ENCODE results near the gene GGTLC3. TPM values are rescaled to one million over a fixed set of nuclear protein-coding genes. Genes with fewer than 3 reads are reported as not detected.
"Not testable (repeated sequence)": the region's sequence is repeated elsewhere in the genome, so short reads cannot be mapped to it uniquely, and the experiment has no call there.

The GGTLC3 gene
- total and polyA plus RNA-seq, 5 experiments from 2014 or later, result 0.49 TPM; not detected in 4

DNA sequence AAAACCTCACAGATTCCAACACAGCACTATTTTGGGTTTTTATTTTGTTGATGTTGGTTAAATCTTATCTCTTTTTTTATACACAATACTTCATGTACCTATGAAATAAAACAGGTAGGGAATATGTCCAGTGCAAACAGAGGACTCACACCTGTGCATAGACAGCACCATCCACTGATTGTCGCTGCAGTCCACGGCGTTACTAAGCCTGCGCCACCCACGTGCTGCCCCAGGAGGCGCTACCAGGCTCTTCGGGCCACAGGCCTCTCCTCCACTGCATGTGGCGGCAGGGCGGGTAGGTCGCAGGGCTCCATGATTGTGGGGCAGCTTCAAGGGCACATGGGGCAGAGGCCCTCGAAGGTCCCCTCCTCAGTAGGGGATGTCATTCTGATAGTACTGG lies 15.7 kb upstream of the GGTLC3 start:
- ATAC-seq, H3K4me1 Mint-ChIP-seq, H3K4me3 Mint-ChIP-seq, DNase-seq, H3K9me3 Mint-ChIP-seq, H3K27me3 Mint-ChIP-seq, H3K36me3 Mint-ChIP-seq, POLR2A ChIA-PET, H3K27ac Mint-ChIP-seq: not testable (repeated sequence)

- peak in 2 of 10 donors; percentile 7 to 31 for DNase-seq
- ATAC-seq, result peak; percentile 3 to 15
- POLR2A ChIA-PET, H3K4me1 Mint-ChIP-seq, H3K9me3 Mint-ChIP-seq, H3K27me3 Mint-ChIP-seq, H3K27ac Mint-ChIP-seq, H3K4me3 Mint-ChIP-seq, H3K36me3 Mint-ChIP-seq: not testable (repeated sequence)
These were observed 11.6 kb upstream of the GGTLC3 start for GRCh38 chr22:18529416-18530145.

- H3K4me1 Mint-ChIP-seq, H3K36me3 Mint-ChIP-seq, H3K9me3 Mint-ChIP-seq, POLR2A ChIA-PET, H3K27me3 Mint-ChIP-seq: not testable (repeated sequence)
- peak overlapping the region in 6 of 10 donors; percentile 22 to 88 (median 82) for H3K4me3 Mint-ChIP-seq
- peak overlapping the region in 5 of 10 donors; percentile 75 to 95 (median 81) for H3K27ac Mint-ChIP-seq
- DNase-seq (peak; percentile 69 to 98 (median 86)), ATAC-seq (peak; percentile 76 to 80)
These were observed 10.8 kb upstream of the GGTLC3 start for GRCh38 chr22:18528597-18529415.

- H3K4me1 Mint-ChIP-seq, H3K9me3 Mint-ChIP-seq, H3K27me3 Mint-ChIP-seq, H3K36me3 Mint-ChIP-seq, POLR2A ChIA-PET: not testable (repeated sequence)
- Mint-ChIP-seq H3K4me3 (peak within 1 kb of the TSS in 6 of 10 donors; percentile 22 to 88 (median 78)), H3K27ac (peak within 1 kb of the TSS in 4 of 10 donors; percentile 75 to 95 (median 86))
- ATAC-seq (peak; percentile 24 to 38), DNase-seq (peak in 2 of 10 donors; percentile 10 to 36)
These were observed 10.0 kb upstream of the GGTLC3 start, which contains the start of gene TMEM191B for GRCh38 chr22:18527752-18528596. TSS of gene TMEM191B (plus strand) at chr22:18527802. CDS start at chr22:18527981, 179 bp downstream.

DNA sequence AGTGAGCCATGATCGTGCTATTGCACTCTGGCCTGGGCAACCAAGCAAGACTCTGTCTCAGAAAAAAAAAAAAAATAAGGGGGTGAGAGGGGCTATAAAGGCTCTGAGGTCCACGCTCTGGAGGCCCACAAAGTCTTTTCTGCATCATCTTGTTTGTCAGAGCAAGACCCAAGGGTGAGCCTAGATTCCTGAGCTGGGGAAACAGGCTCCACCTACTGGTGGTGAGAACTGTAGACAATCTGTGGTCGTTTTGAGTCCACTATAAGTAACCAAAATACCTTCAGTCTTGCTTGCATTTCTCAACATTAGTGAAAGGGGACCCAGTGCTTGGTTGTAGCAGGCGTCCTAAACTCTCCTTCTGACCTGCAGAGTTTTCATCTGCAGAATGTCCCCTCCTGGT lies 5.4 kb upstream of the GGTLC3 start:
- H3K36me3 Mint-ChIP-seq, DNase-seq, H3K4me3 Mint-ChIP-seq, H3K27me3 Mint-ChIP-seq, H3K27ac Mint-ChIP-seq, ATAC-seq, POLR2A ChIA-PET, H3K9me3 Mint-ChIP-seq, H3K4me1 Mint-ChIP-seq: not testable (repeated sequence)

GRCh38 chr22:18522762-18523161 lies 4.8 kb upstream of the GGTLC3 start:
- H3K27me3 Mint-ChIP-seq, H3K9me3 Mint-ChIP-seq, POLR2A ChIA-PET, H3K4me1 Mint-ChIP-seq, H3K4me3 Mint-ChIP-seq, H3K36me3 Mint-ChIP-seq, ATAC-seq, H3K27ac Mint-ChIP-seq, DNase-seq: not testable (repeated sequence)

DNA sequence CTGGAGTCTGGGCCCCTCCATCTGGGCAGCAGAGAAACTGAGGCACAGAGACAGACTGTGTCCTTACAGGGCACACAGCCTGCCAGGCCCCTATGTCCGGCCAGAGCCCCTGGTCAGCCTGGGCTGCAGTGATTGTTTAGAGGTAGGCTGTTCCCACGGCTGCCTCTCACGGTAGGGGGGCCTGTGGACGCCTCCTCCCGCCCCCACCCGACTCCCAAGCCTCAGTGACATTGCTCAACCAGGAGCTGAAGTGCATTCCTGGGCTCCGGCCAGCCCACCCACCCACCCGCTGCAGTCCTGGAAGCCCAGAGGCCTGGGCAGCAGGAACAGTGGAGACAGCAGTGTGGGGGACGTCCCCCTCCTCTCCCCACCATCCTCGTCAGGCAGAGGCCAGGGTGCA lies 4.5 kb downstream of the GGTLC3 start:
- H3K27me3 Mint-ChIP-seq, H3K27ac Mint-ChIP-seq, POLR2A ChIA-PET, H3K4me1 Mint-ChIP-seq, H3K9me3 Mint-ChIP-seq, ATAC-seq, H3K4me3 Mint-ChIP-seq, DNase-seq, H3K36me3 Mint-ChIP-seq: not testable (repeated sequence)

GRCh38 chr22:18512378-18512777 lies 5.6 kb downstream of the GGTLC3 start:
- H3K4me3 Mint-ChIP-seq, H3K9me3 Mint-ChIP-seq, H3K36me3 Mint-ChIP-seq, H3K4me1 Mint-ChIP-seq, POLR2A ChIA-PET, H3K27me3 Mint-ChIP-seq, DNase-seq, ATAC-seq, H3K27ac Mint-ChIP-seq: not testable (repeated sequence)

GRCh38 chr22:18511327-18511726 lies 6.6 kb downstream of the GGTLC3 start:
- H3K27ac Mint-ChIP-seq, H3K9me3 Mint-ChIP-seq, DNase-seq, POLR2A ChIA-PET, H3K4me3 Mint-ChIP-seq, H3K36me3 Mint-ChIP-seq, H3K4me1 Mint-ChIP-seq, ATAC-seq, H3K27me3 Mint-ChIP-seq: not testable (repeated sequence)

DNA sequence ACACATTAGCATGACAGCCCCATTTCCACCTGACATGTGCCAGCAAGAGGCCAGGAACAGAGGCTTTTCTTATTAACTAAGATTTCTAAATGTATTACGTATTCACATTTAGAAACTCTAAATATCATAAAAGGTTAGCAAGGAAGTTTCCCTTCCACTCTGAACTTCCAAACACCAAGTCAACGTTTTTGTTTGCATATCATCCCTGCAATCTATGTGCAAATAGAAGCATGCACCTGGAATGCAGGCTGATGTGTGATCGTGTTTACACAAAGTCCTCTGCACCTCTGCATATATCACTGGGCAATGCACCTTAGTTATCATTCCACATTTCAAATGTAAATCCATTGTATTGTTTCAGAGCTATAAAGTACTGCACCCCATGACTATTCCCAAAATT lies 21.7 kb downstream of the GGTLC3 start:
- H3K9me3 Mint-ChIP-seq, H3K4me1 Mint-ChIP-seq, H3K27ac Mint-ChIP-seq, ATAC-seq, H3K4me3 Mint-ChIP-seq, DNase-seq, H3K36me3 Mint-ChIP-seq, H3K27me3 Mint-ChIP-seq, POLR2A ChIA-PET: not testable (repeated sequence)

Data from naive thymus-derived CD8-positive, alpha-beta T cell (primary cell).